ENCODE measurements around the gene CEP164.

CEP164 gene

DNA sequence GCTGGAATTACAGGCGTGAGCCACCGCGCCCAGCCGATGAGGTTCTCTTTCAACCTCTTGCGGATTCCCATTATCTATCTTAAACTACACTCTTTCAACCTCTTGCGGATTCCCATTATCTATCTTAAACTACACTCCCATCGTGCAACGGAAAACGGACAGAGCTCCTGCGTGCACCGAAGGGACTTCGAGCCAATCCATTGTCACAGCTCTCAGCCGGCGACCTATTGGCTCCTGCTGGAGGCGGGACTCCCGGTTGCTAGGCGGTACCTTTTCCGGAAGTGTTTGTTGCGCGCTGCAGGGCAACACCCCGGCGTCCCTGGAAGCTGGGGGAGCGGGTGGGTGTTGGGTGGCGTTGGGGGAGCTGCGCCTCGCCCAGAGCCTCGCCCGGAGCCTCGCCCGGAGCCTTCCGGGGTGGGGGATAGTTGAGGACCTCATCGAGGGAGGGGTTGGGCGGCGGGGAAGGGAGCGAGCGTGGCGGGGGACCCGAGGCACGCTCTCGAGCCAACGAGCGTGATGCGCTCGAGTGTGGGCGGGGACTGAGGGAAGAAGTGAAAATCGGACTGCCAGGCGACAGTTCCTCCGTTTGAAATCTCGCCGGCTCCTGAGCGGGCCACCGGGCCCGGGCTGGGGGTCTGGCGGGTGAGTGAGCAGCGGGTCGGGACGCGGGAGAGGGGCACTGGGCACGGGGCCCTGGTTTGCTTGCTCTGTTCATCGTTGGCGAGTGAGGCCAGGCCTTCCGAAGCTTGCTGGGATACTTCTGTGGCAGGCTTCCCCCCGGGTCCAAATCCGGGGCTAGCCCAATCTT is at the start of gene CEP164:
Gene CEP164 (plus strand): TSS at position 288 of the 808 bp plus-strand sequence. CDS start 10,733 bp downstream, outside the sequence.
- H2AFZ ChIP-seq (ENCODE audit: low read depth) = peak within 1 kb of the TSS; percentile 63
- no peaks in the 10 kb centered on the region for H3K79me2 ChIP-seq (ENCODE audit: insufficient read depth, low read depth)
- H3K27me3 ChIP-seq (ENCODE audit: insufficient read depth, low read depth) = no peaks in the 10 kb centered on the region
- H3K27ac ChIP-seq = peak within 1 kb of the TSS; percentile 58
- H4K20me1 ChIP-seq (ENCODE audit: insufficient read depth) = no peaks in the 10 kb centered on the region
- peak within 1 kb of the TSS; percentile 76 for H3K4me2 ChIP-seq
- no peak within 1 kb of the TSS for H3K4me3 ChIP-seq (IDR thresholded peaks at IDR 0.05; ENCODE audit: insufficient read depth, low read depth, low read length)
- H3K36me3 ChIP-seq (ENCODE audit: insufficient read depth) = no peaks in the 10 kb centered on the region
- peaks cover 5% of the 10 kb centered on the region for H3K4me1 ChIP-seq (ENCODE audit: low read depth, poor library complexity, severe bottlenecking)
- TF ChIP-seq, protein P1, sequence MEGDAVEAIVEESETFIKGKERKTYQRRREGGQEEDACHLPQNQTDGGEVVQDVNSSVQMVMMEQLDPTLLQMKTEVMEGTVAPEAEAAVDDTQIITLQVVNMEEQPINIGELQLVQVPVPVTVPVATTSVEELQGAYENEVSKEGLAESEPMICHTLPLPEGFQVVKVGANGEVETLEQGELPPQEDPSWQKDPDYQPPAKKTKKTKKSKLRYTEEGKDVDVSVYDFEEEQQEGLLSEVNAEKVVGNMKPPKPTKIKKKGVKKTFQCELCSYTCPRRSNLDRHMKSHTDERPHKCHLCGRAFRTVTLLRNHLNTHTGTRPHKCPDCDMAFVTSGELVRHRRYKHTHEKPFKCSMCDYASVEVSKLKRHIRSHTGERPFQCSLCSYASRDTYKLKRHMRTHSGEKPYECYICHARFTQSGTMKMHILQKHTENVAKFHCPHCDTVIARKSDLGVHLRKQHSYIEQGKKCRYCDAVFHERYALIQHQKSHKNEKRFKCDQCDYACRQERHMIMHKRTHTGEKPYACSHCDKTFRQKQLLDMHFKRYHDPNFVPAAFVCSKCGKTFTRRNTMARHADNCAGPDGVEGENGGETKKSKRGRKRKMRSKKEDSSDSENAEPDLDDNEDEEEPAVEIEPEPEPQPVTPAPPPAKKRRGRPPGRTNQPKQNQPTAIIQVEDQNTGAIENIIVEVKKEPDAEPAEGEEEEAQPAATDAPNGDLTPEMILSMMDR (conservative IDR thresholded peaks at IDR 0.05; ENCODE audit: low read depth, low read length) = no peak
- H3K9ac ChIP-seq = peak within 1 kb of the TSS; percentile 66; the same call in 1 of the 2 replicates

DNA sequence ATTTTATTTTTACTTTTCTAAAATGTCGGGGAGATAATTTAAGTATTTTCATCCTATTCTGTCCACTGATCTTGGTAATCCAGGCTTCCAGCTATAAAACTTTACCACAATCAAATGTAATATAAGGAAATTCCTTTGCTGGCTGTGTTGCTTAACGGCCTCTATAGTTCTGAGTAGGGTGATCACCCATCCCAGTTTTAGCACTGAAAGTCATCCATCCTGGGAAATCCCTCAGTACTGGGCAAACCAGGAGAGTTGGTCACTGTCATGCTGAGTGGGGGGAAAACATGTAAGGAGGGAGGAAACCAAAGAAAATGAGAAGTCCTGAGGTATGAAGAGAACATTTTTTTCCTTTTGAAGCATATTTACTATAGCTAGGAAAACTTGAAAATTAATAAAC is 49.3 kb upstream of the CEP164 start:
- Histone ChIP-seq H3K27ac (no peak overlapping the region), H4K20me1 (ENCODE audit: insufficient read depth) (no peaks in the 10 kb centered on the region), H3K4me1 (ENCODE audit: low read depth, poor library complexity, severe bottlenecking) (no peaks in the 10 kb centered on the region), H3K36me3 (ENCODE audit: insufficient read depth) (no peaks in the 10 kb centered on the region), H3K4me2 (no peak overlapping the region), H3K9ac (no peak overlapping the region), H3K27me3 (ENCODE audit: insufficient read depth, low read depth) (no peaks in the 10 kb centered on the region), H3K4me3 (IDR thresholded peaks at IDR 0.05; ENCODE audit: insufficient read depth, low read depth, low read length) (no peak overlapping the region), H2AFZ (ENCODE audit: low read depth) (no peak overlapping the region), H3K79me2 (ENCODE audit: insufficient read depth, low read depth) (no peaks in the 10 kb centered on the region)
- TF ChIP-seq, protein P1 (conservative IDR thresholded peaks at IDR 0.05; ENCODE audit: low read depth, low read length) = no peak

DNA sequence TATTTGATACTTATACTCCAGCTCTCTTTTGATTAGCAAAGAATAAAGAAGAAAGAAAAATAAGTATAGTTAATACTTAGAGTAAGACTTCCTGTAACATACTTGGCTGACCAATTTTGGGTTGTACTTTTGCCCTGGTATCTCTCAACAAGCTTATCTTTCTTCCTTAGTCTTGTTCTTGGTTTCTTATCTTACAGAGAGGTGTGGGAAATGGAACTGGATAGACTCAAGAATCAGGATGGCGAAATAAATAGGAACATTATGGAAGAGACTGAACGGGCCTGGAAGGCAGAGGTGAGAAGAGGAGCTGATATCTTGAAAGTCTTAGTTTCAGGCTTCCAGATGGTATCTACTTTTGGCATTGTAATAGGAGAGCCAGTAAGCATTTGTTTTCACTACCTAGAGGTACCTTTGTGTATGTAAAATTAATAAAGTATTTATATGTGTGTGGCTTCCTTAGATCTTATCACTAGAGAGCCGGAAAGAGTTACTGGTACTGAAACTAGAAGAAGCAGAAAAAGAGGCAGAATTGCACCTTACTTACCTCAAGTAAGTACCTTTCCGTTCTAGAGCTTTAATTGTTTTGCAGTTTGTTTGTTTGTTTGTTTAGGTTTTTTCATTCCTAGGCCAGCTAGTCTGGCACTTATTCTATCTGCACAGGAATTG is 47.8 kb upstream of the CEP164 start:
- H2AFZ ChIP-seq (ENCODE audit: low read depth) = no peak overlapping the region
- no peak overlapping the region for H3K27ac ChIP-seq
- H4K20me1 ChIP-seq (ENCODE audit: insufficient read depth) = no peaks in the 10 kb centered on the region
- H3K36me3 ChIP-seq (ENCODE audit: insufficient read depth) = no peaks in the 10 kb centered on the region
- no peaks in the 10 kb centered on the region for H3K27me3 ChIP-seq (ENCODE audit: insufficient read depth, low read depth)
- H3K4me1 ChIP-seq (ENCODE audit: low read depth, poor library complexity, severe bottlenecking) = no peaks in the 10 kb centered on the region
- TF ChIP-seq, protein P1 (conservative IDR thresholded peaks at IDR 0.05; ENCODE audit: low read depth, low read length) = no peak
- no peak overlapping the region for H3K4me3 ChIP-seq (IDR thresholded peaks at IDR 0.05; ENCODE audit: insufficient read depth, low read depth, low read length)
- no peaks in the 10 kb centered on the region for H3K79me2 ChIP-seq (ENCODE audit: insufficient read depth, low read depth)
- no peak overlapping the region for H3K9ac ChIP-seq
- no peak overlapping the region for H3K4me2 ChIP-seq

DNA sequence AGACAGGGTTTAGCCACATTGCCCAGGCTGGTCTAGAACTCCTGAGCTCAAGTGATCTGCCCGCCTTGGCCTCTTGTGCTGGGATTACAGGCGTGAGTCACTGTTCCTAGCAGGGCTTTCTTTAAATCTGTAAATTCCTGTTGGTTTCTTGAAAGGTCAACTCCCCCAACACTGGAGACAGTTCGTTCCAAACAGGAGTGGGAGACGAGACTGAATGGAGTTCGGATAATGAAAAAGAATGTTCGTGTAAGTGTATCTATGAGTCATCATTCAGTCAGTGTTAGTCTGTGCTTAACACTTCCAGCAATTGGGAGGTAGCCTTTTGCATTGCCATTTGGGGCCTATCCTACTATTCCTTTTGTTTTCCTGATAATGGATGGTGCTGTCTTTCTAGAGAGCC is 46.5 kb upstream of the CEP164 start:
- Histone ChIP-seq H3K27ac (no peak overlapping the region), H3K4me2 (no peak overlapping the region), H3K27me3 (ENCODE audit: insufficient read depth, low read depth) (no peaks in the 10 kb centered on the region), H3K9ac (no peak overlapping the region), H3K4me1 (ENCODE audit: low read depth, poor library complexity, severe bottlenecking) (no peaks in the 10 kb centered on the region), H3K79me2 (ENCODE audit: insufficient read depth, low read depth) (no peaks in the 10 kb centered on the region), H3K4me3 (IDR thresholded peaks at IDR 0.05; ENCODE audit: insufficient read depth, low read depth, low read length) (no peak overlapping the region), H2AFZ (ENCODE audit: low read depth) (no peak overlapping the region), H3K36me3 (ENCODE audit: insufficient read depth) (no peaks in the 10 kb centered on the region), H4K20me1 (ENCODE audit: insufficient read depth) (no peaks in the 10 kb centered on the region)
- TF ChIP-seq, protein P1 (conservative IDR thresholded peaks at IDR 0.05; ENCODE audit: low read depth, low read length) = no peak

Data from KMS-11 (cell line).